ENCODE results near the gene BHMT. TPM values are rescaled to one million over a fixed set of nuclear protein-coding genes. Genes with fewer than 3 reads are reported as not detected.
"Not testable (repeated sequence)": the region's sequence is repeated elsewhere in the genome, so short reads cannot be mapped to it uniquely, and the experiment has no call there.

Gene BHMT
- polyA plus RNA-seq, 1 donor, result 0.15 TPM

DNA sequence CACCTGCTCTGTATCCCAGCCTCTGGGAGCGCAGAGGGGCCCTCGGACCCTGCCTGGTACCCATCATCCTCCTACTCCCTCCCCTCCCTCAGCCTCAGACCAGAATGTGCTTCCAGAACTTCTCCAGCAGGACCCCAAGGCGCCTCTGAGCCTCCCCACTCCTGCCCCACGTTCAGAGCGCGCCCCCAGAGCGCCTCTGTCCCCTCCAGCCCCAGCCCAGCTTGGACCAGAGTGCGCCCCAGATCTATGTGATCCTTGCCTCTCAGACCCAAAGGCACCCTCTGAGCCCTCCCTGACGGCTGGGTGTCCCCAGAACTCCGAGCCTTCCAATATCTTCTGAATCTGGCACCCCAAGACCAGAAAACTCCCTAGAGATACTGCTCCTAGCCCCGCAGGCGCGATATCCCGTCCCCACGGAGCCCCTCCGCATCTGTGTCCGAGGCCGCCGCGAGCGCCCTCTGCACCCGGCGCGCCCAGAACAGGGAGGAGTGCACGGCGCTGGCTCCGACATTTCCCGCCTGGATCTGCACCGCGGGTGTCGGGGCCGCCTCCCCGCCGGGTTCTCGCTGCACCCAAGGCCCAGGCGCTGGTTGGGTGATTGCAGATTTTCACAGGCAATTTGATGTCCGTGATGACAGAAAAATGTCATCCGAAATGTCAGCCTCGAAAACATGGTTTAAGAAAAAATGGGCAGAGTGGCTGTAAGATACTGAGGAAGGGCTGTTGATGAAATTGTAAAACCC is 522 bp downstream of the BHMT start:
- no peak for DNase-seq (ENCODE audit: low read depth)

DNA sequence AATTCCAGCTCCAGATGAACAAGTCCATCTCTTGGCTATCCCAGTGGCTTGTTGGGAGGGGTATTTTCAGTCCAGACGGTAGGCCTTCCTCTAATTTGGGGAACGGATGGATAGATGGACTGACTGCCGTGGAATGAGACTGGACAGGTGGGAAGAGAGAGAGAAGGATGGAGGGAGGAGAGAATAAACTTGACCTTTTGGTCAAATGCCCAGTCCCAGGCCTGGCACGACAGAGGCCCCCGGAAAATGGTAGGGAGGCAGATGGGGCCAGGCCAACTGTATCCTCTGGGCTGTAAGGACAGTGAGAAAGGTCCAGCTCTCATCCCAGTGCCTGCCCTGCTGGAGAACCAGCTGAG is 1.1 kb downstream of the BHMT start:
- DNase-seq (ENCODE audit: low read depth), result no peak

DNA sequence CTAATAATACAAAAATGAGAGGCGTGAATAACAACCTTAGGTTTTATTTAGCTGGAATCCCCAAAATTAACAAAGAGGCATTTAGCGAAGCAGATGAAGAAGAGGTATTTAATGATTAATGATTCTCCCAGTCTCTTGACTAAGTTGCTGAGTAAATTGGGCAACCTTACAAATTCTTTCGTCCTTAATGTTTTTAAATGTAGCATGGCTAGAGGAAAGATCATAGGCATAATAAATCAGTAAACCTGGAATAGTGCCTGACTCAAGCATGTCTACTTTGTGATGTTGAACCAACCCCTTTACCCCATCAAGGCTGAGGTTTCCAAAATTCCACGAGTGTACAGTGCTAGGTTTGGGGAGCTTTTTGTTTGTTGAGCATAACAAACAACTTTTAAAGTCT is 7.9 kb downstream of the BHMT start:
- DNase-seq (ENCODE audit: low read depth), result no peak

DNA sequence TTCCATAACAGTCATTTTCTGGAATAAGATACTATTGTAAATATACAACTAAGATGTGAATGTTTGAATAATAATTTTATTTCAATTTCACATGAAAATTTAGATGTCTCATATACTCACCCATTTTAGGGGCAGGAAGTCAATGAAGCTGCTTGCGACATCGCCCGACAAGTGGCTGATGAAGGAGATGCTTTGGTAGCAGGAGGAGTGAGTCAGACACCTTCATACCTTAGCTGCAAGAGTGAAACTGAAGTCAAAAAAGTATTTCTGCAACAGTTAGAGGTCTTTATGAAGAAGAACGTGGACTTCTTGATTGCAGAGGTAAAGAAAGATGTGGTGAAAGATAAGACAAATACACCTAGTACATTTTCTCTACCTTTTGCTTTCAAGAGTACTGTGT is 8.6 kb downstream of the BHMT start:
- no peak for DNase-seq (ENCODE audit: low read depth)

DNA sequence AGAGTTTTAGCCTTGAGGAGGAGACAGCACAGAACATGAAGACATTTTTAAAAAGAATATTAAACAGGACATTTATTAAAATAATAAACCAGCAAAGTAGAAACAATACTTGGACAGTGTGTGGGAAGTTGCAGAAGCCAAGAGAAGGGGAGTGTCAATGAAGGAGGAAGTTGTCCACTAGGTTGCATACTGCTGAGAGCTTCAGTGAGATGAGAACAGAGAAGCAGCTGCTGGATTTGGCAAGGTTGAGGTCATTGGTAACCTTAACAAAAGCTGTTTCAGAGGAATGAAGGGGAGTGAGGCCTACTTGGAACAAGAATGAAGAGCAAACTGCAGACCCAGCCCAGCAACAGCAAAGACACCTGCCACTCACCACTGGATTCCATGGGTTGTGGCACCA is 11.4 kb downstream of the BHMT start:
- no peak for DNase-seq (ENCODE audit: low read depth)

DNA sequence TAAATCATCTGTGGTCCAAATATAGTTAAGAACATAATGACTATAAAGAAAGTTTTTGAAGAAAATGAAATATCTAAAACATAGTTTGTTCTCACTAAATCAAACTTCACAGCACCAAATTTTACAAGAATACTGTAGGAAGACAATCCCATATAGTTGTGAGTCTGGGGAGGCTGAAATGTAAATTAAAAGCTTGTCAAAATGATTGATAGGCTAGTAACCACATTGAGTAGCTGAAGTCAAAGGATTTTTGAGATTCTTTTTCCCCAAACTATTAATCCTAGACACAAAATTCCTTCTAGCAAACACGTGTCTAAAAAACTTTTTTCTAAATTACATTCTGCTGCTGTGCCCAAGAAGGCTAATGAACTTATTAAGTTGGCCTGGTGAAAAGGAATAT is 13.0 kb downstream of the BHMT start:
- DNase-seq (ENCODE audit: low read depth), result no peak

DNA sequence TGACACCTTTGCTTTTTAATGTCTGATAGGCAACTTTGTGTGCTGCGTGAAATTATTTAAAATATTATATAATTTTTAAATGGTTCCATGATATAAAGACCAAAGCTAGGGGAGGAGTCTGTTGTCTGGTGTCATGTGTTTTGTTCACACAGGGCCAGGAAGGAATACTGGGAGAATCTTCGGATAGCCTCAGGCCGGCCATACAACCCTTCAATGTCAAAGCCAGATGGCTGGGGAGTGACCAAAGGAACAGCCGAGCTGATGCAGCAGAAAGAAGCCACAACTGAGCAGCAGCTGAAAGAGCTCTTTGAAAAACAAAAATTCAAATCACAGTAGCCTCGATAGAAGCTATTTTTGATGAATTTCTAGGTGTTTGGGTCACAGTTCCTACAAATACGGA is 19.2 kb downstream of the BHMT start:
- DNase-seq (ENCODE audit: low read depth), result no peak

DNA sequence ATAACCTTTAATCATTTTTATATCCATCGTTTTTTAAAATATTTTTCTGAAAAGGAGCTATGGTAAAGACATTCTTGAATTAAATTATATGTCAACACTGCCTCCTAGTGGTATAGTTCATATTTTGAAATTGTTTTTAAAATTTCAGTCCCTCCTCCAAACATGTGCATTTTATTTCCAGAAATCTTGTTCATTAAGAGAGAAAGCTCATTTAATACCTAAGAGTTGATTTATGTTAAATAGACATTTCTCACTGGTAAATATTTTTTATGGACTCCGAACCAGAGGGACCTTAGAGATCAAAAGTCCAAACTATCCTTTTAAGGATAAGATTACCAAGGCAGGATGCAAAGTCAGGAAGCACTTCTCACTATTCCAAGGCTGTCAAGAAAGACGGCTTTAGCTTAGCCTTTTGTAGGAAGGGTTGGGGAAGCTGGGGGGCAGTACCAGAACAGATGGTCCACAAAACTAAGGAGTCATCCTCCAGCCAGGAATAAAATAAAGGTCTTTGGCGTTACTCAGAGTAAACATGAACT is 21.6 kb downstream of the BHMT start:
- peak; percentile 44 for DNase-seq (ENCODE audit: low read depth)

DNA sequence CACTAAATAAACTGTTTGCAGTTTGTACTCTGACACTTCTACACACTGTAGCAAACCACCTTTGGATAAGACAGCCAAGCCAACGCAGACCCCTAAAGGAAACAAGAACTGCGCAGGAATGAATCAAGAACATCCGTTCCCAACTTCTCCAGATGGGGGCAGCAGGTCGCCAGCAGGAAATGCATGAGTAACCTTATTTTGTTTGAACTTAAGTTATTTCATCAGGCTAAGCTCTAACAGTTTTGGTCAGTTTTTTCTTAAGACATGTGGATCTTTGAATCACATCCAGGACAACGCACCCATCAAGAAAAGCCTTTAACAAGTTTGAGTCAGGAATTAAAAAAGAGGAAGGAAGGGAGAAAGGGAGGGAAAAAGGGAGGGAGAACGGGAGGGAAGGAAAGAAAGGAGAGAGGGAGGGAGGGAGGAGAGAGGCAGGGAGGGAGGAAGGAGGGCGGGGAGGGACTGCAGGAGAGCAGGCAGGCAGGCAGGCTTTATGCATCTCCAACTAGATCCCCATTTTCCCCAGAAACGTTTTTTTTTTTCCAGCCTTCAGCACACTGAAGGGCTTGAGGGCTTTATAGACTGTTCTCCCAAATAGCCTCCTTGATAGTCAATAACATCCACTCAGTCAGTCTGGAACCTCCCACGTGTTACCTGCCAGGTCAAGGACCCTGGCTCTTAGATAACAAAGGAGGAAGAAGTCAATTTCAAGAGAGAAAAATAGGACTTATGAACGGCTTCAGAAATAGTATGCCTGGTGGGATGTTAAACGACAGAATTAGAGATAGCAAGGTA is 22.2 kb downstream of the BHMT start:
- DNase-seq (ENCODE audit: low read depth), result peak; percentile 47

DNA sequence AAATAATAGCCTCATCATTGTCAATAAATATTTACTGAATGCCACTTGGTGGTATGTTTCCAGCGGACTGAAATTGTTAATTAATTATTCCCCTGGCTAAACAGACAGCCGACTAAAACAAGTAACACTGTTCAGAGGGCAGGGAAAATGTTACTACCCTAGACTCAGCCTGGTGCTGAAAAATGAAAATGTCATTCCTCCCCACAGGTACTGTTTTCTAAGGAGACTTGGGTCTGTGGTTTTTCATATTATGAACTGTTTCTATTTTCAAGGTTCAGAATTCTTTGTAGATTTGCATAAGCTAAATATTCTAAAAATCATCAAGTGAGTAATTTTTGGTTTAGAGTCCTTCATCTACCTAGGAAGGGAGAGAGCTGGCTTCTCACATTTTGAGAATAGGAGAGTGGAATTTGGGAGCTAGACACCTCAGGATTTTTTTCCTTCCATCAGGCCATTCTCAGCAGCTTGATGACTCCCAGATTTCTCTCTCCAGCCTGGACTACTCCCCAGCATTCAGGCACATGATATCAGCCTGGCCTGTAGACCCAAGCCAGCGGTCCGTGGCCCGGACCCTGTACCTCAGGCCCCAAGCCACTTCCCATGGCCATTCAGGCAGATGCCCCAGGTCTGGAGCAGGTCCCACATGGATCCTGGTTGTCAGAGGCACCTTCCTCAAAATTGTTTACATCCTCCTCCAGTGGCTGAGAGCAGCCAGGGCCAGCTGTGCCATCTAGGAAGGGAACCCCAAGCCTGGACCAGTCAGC is 24.4 kb downstream of the BHMT start:
- DNase-seq (ENCODE audit: low read depth), result no peak

DNA sequence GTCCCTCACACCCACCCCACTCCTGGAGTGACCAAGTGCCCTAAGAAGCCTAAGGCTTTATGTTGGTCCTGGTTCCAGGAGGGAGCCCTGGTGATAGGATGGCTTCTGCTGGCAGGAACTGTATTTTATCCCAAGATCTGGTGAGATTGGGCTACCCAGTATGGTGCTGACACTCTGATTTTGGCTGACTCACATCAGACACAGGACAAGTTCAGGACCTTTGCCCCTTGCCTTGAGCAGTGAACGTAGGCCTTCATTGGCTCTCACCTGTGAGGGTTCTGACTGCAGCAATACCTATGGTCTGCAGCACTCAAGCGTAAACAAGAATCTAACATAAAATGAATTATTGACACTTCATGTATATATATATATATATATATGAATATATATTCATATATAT is 25.0 kb downstream of the BHMT start:
- no peak for DNase-seq (ENCODE audit: low read depth)

DNA sequence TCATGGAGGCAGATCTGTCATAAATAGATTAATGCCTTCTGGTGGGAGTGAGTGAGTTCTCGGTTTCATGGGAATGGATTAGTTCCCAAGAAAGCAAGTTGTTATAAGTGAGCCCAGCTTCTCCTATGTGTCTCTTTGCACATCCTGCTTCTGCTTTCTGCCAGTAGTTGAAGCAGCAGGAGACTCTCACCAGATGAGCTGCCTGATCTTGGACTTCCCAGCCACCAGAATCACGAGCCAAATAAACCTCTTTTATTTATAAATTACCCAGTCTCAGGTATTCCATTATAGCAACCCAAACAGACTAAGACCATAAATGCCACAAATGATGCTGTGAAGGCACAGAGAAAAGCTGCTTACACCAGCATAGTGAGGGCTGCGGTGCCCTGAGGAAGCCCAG is 28.9 kb downstream of the BHMT start:
- no peak for DNase-seq (ENCODE audit: low read depth)

DNA sequence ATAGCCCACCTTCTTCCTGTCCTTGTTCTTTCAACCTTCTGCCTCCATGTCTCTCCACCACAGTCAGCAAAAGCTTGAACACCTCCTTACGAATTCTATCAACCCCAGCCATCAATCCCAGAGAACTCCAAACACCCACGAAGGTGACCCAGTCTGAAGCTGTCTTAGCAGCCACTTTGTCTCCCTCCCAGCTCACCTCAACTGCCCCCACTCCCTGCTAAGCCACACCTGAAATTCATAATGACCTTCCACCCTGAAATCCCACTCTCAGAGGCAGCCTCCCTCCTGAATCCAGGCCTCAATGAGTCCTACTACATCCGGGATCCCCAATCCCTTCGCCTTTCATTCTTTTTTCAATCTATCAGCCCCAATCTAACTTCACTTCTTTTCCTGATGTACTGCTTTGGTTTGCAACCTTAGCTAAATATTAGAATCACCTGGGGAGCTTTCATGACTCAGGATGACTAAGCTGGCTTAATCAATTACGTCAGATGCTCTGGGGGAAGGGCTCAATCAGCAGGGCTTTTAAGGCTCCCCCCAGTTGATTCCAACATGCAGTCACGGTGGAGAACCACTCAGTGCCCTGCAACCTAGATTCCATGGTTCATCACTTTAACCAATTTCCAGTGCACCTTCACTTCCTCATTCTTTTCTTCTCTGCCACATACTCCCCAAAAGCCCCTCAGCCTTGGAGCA is 32.2 kb downstream of the BHMT start:
- no peak for DNase-seq (ENCODE audit: low read depth)

DNA sequence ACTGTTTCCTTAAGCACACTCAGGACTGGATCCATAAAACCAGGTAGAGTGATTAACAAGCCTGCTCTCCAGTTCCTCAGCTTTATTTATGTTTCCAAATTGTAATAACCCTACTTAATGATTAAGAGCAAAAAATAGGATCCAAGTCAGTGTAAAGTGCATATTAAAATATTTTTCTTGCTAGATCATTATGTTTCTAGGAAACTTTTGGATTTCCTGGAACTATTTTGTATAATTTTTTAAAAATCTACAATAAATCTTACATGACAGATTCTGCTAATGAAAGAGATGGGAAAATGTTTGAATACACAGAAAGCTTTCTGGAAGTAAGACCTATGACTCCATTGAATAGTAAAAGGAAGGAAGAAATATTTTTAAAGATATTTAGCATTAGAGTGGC is 35.5 kb downstream of the BHMT start:
- DNase-seq (ENCODE audit: low read depth), result no peak

DNA sequence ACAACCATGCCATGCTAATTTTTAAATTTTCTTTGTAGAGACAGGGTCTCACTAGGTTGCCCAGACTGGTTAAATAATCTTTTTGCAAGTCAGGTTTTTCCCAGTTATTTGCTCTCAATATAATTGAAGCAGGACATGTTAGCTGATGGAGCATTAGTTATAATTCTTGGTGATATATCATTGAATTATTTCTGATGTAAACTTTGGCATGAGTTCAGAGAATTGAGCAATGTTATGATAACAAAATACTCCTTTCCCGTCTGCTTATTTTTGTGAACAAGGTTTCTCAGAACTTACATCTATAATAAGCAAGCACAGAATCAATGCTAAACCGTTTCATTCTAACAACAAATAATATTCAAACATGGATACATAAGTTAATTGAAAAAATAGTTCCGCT is 37.8 kb downstream of the BHMT start:
- no peak for DNase-seq (ENCODE audit: low read depth)

DNA sequence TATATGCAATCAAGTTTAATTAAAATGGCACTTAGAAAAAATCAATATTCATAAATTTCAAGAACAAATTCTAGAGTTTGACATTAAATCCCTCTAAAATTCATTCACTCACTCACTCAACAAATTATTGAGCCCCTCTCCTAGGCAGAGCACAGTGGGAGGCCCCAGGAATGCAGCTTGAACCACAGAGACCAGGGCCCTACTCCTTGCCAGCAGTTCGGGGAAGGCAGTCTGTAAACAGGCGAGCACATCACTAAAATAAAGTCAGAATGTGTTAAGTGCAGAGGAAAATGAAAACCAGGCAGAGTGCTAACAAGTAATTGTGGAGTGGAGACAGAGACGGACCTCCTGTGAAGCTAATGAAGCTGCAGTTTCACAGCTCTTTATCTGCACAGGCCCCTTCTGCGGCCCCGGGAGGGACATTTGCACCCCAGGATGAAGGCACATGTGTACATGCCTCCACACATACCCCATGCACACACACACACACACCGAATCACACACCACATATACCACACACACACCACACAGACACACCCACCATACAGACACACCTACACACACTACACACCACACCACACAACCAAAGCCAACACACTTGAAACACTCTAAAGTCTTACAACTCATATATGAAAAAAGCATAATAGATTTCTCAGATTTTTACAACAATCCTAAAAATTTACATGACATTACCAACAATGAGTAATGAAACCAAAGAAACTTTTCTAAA is 40.5 kb downstream of the BHMT start:
- no peak for DNase-seq (ENCODE audit: low read depth)

DNA sequence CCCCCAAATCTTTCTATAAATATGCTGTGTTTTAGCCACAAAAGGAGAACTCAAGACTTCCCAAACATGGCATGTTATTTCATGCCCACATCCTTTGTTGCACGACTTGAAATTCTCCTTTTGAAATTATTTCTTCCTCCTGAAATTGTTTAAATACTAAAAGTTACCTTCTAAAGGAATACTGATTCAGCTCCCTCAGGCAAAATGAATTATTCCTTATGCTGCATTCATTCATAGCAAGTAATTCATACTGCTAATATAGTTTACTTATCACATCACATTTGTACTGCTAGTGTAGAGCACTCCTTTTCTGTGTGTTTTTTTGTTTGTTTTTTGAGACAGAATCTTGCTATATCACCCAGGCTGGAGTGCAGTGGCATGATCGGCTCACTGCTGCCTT is 45.7 kb downstream of the BHMT start:
- DNase-seq (ENCODE audit: low read depth), result no peak

DNA sequence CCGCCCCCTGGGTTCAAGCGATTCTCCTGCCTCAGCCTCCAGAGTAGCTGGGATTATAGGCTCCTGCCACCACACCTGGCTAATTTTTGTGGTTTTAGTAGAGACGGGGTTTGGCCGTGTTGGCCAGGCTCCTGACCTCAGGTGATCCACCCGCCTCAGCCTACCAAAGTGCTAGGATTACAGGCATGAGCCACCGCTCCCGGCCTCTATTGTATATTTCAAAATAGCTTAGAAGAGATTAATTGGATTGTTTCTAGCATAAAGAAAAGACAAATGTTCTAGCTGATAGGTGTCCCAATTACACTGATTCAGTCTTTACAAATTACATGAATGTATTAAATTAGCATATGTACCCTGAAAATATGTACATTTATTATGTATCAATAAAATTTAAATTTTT is 50.0 kb downstream of the BHMT start:
- DNase-seq (ENCODE audit: low read depth), result not testable (repeated sequence)

DNA sequence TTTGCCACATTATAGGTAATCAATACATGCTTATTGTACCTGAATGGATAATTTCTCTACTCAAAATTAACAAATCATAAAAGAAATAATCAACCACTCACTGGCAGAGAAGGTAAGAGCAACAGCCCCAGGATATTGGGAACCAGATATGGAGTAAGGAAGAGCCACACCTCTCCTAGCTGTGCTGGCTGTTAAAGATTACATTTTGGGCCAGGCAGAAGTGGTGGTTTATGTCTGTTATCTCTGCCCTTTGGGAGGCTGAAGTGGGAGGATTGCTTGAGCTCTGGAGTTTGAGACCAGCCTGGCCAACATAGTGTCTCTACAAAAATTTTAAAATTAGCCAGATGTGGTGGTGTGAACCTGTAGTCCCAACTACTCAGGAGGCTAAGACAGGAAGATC is 56.4 kb downstream of the BHMT start:
- DNase-seq (ENCODE audit: low read depth), result no peak

DNA sequence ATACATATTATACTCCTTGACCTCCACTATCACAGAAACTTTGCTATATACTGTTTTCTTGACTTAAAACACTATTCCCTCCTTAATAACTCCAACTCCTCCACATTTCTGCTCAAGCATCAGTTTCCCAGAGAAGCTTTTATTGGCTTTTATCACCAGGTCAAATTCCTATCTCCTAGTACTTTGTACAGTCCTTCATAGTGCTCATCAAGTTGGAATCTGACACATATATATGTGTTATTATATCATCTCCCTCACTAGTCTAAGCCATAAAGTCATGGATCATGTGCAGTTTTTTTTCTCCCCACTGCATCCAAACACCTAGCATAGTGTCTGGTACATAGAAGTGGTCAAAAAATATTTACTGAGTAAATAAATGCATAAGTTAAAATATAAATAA is 59.1 kb downstream of the BHMT start:
- DNase-seq (ENCODE audit: low read depth), result no peak

DNA sequence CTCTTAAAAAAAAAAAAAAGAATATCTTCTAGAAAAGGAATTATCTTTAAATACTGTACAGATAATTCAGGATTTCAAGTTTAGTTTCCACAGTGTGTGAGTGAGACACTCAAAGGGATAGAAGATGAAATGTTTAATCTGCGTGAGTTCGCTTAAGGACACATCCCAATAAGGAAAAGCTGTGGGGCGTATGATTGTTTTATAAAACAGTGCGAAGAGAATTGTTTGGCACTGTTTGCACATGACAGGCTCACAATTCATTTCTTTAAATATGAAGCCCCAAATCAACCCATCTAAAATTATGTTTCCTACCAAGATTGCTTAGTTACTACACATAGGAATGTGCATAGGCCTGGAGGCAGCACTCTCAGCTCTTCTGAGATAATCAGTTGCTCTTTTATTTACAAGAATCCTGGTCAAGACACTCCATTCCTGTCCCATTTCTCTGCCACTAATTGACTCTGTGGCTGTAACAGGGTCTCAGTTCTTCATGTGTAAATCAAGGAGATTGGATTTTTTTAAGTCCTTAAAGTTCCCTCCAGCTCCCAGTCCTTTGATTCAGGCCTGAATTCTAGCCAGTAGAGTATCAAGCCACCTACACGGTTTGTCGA is 60.1 kb downstream of the BHMT start:
- no peak for DNase-seq (ENCODE audit: low read depth)

All from forelimb muscle (tissue), 1 donor.